Gastrocnemius medialis (tissue), 4 donors: ENCODE measurements around the gene INF2. TPM values are rescaled to one million over a fixed set of nuclear protein-coding genes. Genes with fewer than 3 reads are reported as not detected.

ENCODE experiments used
- ATAC-seq, 2 donors: fragments of 150-250 bp; one replicate each; pipeline ENCODE4 v1.9.1; 2016
- DNase-seq, 2 donors: peaks; one replicate each; pipeline ENCODE4 v3.0.0-alpha.2; 2019
- H3K27ac ChIP-seq, 4 donors: fragments of 200-600 bp; sonication (generic); 1 replicate in 1 of 4; 2 replicates in 3 of 4; pipeline ENCODE4 v1.5.1; 2016 to 2018; ENCODE audit warnings: mild to moderate bottlenecking in 2 of 4, moderate library complexity in 1 of 4
- H3K27me3 ChIP-seq, 3 donors: fragments of 200-600 bp; sonication (generic) in 2 of 3; 1 replicate in 1 of 3; 2 replicates in 2 of 3; pipeline versions ENCODE4 v1.5.1 to v1.6.0; 2016 to 2019; ENCODE audit warnings: mild to moderate bottlenecking in 1 of 3, moderate library complexity in 1 of 3
- H3K36me3 ChIP-seq, 2 donors: fragments of 200-600 bp; sonication (generic) in 1 of 2; one replicate each; pipeline ENCODE4 v1.5.1; 2017 to 2018
- H3K4me1 ChIP-seq, 2 donors: fragments of 200-600 bp; sonication (generic) in 1 of 2; one replicate each; pipeline ENCODE4 v1.5.1; 2016 to 2017; ENCODE audit warnings: mild to moderate bottlenecking in 2 of 2
- H3K4me3 ChIP-seq, 4 donors: fragments of 200-600 bp; sonication (generic) in 3 of 4; 1 replicate in 1 of 4; 2 replicates in 3 of 4; pipeline ENCODE4 v1.5.1; 2016 to 2019; ENCODE audit warnings: mild to moderate bottlenecking in 2 of 4
- H3K9me3 ChIP-seq, 3 donors: fragments of 200-600 bp; sonication (generic) in 2 of 3; 1 replicate in 1 of 3; 2 replicates in 2 of 3; pipeline ENCODE4 v1.5.1; 2016 to 2019
- CTCF ChIP-seq, 5 experiments: fragments of 450-650 bp in 3 of 5; fragments of 200-600 bp in 2 of 5; sonication (generic) in 2 of 5; IDR thresholded peaks in 4 of 5; conservative IDR thresholded peaks in 1 of 5; 1 replicate in 4 of 5; 2 replicates in 1 of 5; pipeline ENCODE4 v1.5.1; 2016 to 2019; ENCODE audit warnings: antibody characterized with exemption in 5 of 5, mild to moderate bottlenecking in 3 of 5, moderate library complexity in 3 of 5
- POLR2A ChIP-seq, 2 donors: fragments of 450-650 bp; IDR thresholded peaks; one replicate each; pipeline ENCODE4 v1.6.1; 2017; ENCODE audit warnings: antibody characterized with exemption in 2 of 2, mild to moderate bottlenecking in 2 of 2, moderate library complexity in 2 of 2
- in situ Hi-C, 4 donors: fragments of 200-750 bp; cut with MboI; loops; one replicate each; pipeline versions ENCODE4 v1.15.0 to v1.8.0; 2017; ENCODE audit warnings: low sequenced_read_pairs in 4 of 4
- intact Hi-C: fragments of 100-400 bp; cut with DNase I; formaldehyde crosslinking; loops from one replicate; pipeline ENCODE4 v1.15.1; 2023; ENCODE audit warnings: low total_unique reads
- total RNA-seq, 4 donors: library from RNA; depleted of rRNA; stranded (reverse); fragments of >200 nt; gene quantifications; one replicate each; pipeline versions ENCODE4 v1.1.0 to v1.2.3, GENCODE V29; 2016

INF2 gene
- total RNA-seq, 4 donors from 2014 or later, result 11.6 to 34.6 (median 19.7) TPM

- Histone ChIP-seq H3K27ac (peak overlapping the region in 1 of 4 donors; percentile 10), H3K27me3 (no peaks in the 10 kb centered on the region), H3K4me3 (no peak overlapping the region), H3K9me3 (no peaks in the 10 kb centered on the region), H3K4me1 (peaks cover 32 to 50% of the 10 kb centered on the region in 2 donors), H3K36me3 (peaks cover 0 to 48% of the 10 kb centered on the region in 2 donors)
- no peak for DNase-seq
- in situ Hi-C loops, result no loop called here
- TF ChIP-seq POLR2A (IDR thresholded peaks at IDR 0.05) (no peak), CTCF (IDR thresholded peaks at IDR 0.05 in 4 of 5, conservative IDR thresholded peaks at IDR 0.05 in 1 of 5) (no peak)
- intact Hi-C loops, result no loop called here
- no peak for ATAC-seq
These were observed 68.4 kb downstream of the INF2 start for GRCh38 chr14:104757681-104758392.

GRCh38 chr14:104758981-104759969 is 69.9 kb downstream of the INF2 start:
- Histone ChIP-seq H3K27ac (no peak overlapping the region), H3K4me3 (no peak overlapping the region), H3K4me1 (peaks cover 25 to 42% of the 10 kb centered on the region in 2 donors), H3K27me3 (no peaks in the 10 kb centered on the region), H3K36me3 (peaks cover 0 to 48% of the 10 kb centered on the region in 2 donors), H3K9me3 (no peaks in the 10 kb centered on the region)
- ATAC-seq (no peak), DNase-seq (no peak)
- TF ChIP-seq CTCF (IDR thresholded peaks at IDR 0.05 in 4 of 5, conservative IDR thresholded peaks at IDR 0.05 in 1 of 5) (no peak), POLR2A (IDR thresholded peaks at IDR 0.05) (no peak)
- in situ Hi-C loops (no loop called here), intact Hi-C loops (no loop called here)

- H3K4me1 ChIP-seq, result peaks cover 10 to 18% of the 10 kb centered on the region in 2 donors
- H3K9me3 ChIP-seq, result no peaks in the 10 kb centered on the region
- H3K27me3 ChIP-seq, result no peaks in the 10 kb centered on the region
- H3K4me3 ChIP-seq, result no peak overlapping the region
- H3K27ac ChIP-seq, result no peak overlapping the region
- in situ Hi-C loops, result loop anchor here in 3 of 4 donors (5.0 kb wide), 1 partner anchor 57 kb away; no protein-coding TSS in a partner anchor
- peaks cover 0 to under 1% of the 10 kb centered on the region in 2 donors for H3K36me3 ChIP-seq
- ATAC-seq (no peak), DNase-seq (no peak)
- no peak for TF ChIP-seq POLR2A (IDR thresholded peaks at IDR 0.05)
- no peak for TF ChIP-seq CTCF (IDR thresholded peaks at IDR 0.05 in 4 of 5, conservative IDR thresholded peaks at IDR 0.05 in 1 of 5)
- intact Hi-C loops, result no loop called here
These were observed 76.1 kb downstream of the INF2 start for GRCh38 chr14:104765517-104765916.

GRCh38 chr14:104766256-104766862 is 76.9 kb downstream of the INF2 start:
- peaks cover 8 to 9% of the 10 kb centered on the region in 2 donors for H3K4me1 ChIP-seq
- TF ChIP-seq POLR2A (IDR thresholded peaks at IDR 0.05), result no peak
- TF ChIP-seq CTCF (IDR thresholded peaks at IDR 0.05 in 4 of 5, conservative IDR thresholded peaks at IDR 0.05 in 1 of 5), result no peak
- H3K4me3 ChIP-seq, result no peak overlapping the region
- no peak for DNase-seq
- H3K36me3 ChIP-seq, result peaks cover 0 to 9% of the 10 kb centered on the region in 2 donors
- H3K27ac ChIP-seq, result no peak overlapping the region
- no peaks in the 10 kb centered on the region for H3K27me3 ChIP-seq
- no peaks in the 10 kb centered on the region for H3K9me3 ChIP-seq
- in situ Hi-C loops (loop anchor here in 3 of 4 donors (5.0 kb wide), 1 partner anchor 56 kb away; no protein-coding TSS in a partner anchor), intact Hi-C loops (no loop called here)
- ATAC-seq, result no peak
